ENCODE results near the gene TMEM138.

GRCh38 chr11:61352038-61352437 lies 10.1 kb upstream of the TMEM138 start:
- TF ChIP-seq CTCF (IDR thresholded peaks at IDR 0.05): no peak
- TF ChIP-seq POLR2A (IDR thresholded peaks at IDR 0.05): no peak
- no peak for TF ChIP-seq POLR2AphosphoS5 (IDR thresholded peaks at IDR 0.05)
